HepG2 (cell line): ENCODE results near the gene ANTXR1. TPM values are rescaled to one million over a fixed set of nuclear protein-coding genes. Genes with fewer than 3 reads are reported as not detected.

ENCODE experiments used
- ATM ChIP-seq: fragments of 450-650 bp; IDR thresholded peaks from 2 replicates; pipeline ENCODE4 v1.7.1; 2017; ENCODE audit warnings: mild to moderate bottlenecking, borderline replicate concordance
- FOXA1 ChIP-seq, 2 experiments: fragments of 450-650 bp in 1 of 2; sonication (generic) in 1 of 2; formaldehyde crosslinking in 1 of 2; IDR thresholded peaks; 2 replicates each; pipeline versions ENCODE4 v1.4.0 to v1.6.1; 2016 to 2020; ENCODE audit warnings: missing genetic modification reagents in 1 of 2
- HMG20B ChIP-seq: conservative IDR thresholded peaks from 2 replicates; pipeline ENCODE4 v1.6.1; 2016; ENCODE audit warnings: missing genetic modification reagents, missing compliant biosample characterization
- MBD4 ChIP-seq: IDR thresholded peaks from 2 replicates; pipeline ENCODE4 v1.6.1; 2012; ENCODE audit warnings: low read length, inconsistent platforms, borderline replicate concordance
- MLLT10 ChIP-seq: sonication (generic); formaldehyde crosslinking; IDR thresholded peaks from 2 replicates; pipeline ENCODE4 v1.4.0; 2020; ENCODE audit warnings: missing genetic modification reagents
- RFXAP ChIP-seq: sonication (generic); formaldehyde crosslinking; IDR thresholded peaks from 2 replicates; pipeline ENCODE4 v1.4.0; 2020; ENCODE audit warnings: missing genetic modification reagents, borderline replicate concordance
- ZBTB4 ChIP-seq: sonication (generic); formaldehyde crosslinking; IDR thresholded peaks from 2 replicates; pipeline ENCODE4 v1.4.0; 2020; ENCODE audit warnings: missing genetic modification reagents, mild to moderate bottlenecking, borderline replicate concordance
- ZFP37 ChIP-seq: sonication (generic); formaldehyde crosslinking; IDR thresholded peaks from 2 replicates; pipeline ENCODE4 v1.4.0; 2020; ENCODE audit warnings: missing genetic modification reagents, borderline replicate concordance
- ZHX2 ChIP-seq, 2 experiments: sonication (generic) in 1 of 2; formaldehyde crosslinking in 1 of 2; IDR thresholded peaks; 2 replicates each; pipeline versions ENCODE4 v1.6.1 to v1.9.0; 2014 to 2022; ENCODE audit warnings: antibody characterized with exemption in 1 of 2, borderline replicate concordance in 1 of 2, inconsistent platforms in 1 of 2, low read depth in 1 of 2, missing genetic modification reagents in 1 of 2
- ZNF224 ChIP-seq: sonication (generic); formaldehyde crosslinking; IDR thresholded peaks from 2 replicates; pipeline ENCODE4 v1.5.0; 2020; ENCODE audit warnings: mild to moderate bottlenecking, missing genetic modification reagents
- ZNF280B ChIP-seq: sonication (generic); formaldehyde crosslinking; IDR thresholded peaks from 2 replicates; pipeline ENCODE4 v1.5.0; 2020; ENCODE audit warnings: missing genetic modification reagents, mild to moderate bottlenecking, borderline replicate concordance
- ZNF296 ChIP-seq: sonication (generic); formaldehyde crosslinking; conservative IDR thresholded peaks from 2 replicates; pipeline ENCODE4 v1.5.0; 2020; ENCODE audit warnings: mild to moderate bottlenecking, missing genetic modification reagents
- ZNF605 ChIP-seq: sonication (generic); formaldehyde crosslinking; IDR thresholded peaks from 2 replicates; pipeline ENCODE4 v1.8.0; 2022; ENCODE audit warnings: mild to moderate bottlenecking, missing genetic modification reagents
- ZNF619 ChIP-seq: sonication (generic); formaldehyde crosslinking; IDR thresholded peaks from 2 replicates; pipeline ENCODE4 v1.4.0; 2020; ENCODE audit warnings: mild to moderate bottlenecking, missing genetic modification reagents
- polyA plus RNA-seq, 8 experiments: library from polyadenylated mRNA; depleted of rRNA in 3 of 8; stranded (reverse) in 7 of 8; unstranded in 1 of 8; fragments of >200 nt; fragmentation: Illumina TruSeq in 4 of 8; extraction: Trizol in 4 of 8; gene quantifications; 2 replicates each; pipeline versions ENCODE4 v1.2.1 to v1.2.3, GENCODE V29; 2011 to 2016; ENCODE audit warnings: low read depth in 4 of 8, missing spikeins in 1 of 8, mixed read lengths in 1 of 8; ENCODE audit not compliant: insufficient read depth in 1 of 8
- total RNA-seq, 5 experiments: library from RNA; depleted of rRNA; stranded (reverse); fragments of >200 nt; fragmentation: Illumina TruSeq; extraction: Trizol; gene quantifications; 2 replicates each; pipeline ENCODE4 v1.2.3, GENCODE V29; 2016; ENCODE audit warnings: low read depth in 1 of 5
- TF ChIP-seq, protein P1 (sequence below): IDR thresholded peaks from 2 replicates; pipeline ENCODE4 v1.6.1; 2016; ENCODE audit warnings: missing biosample characterization, missing genetic modification reagents, low read depth

ANTXR1 gene
- total and polyA plus RNA-seq, 2 of the 13 experiments (the other 11 are each of a cell fraction or from before 2014, with no cell fraction given), result 4.5 to 12.7 TPM

DNA sequence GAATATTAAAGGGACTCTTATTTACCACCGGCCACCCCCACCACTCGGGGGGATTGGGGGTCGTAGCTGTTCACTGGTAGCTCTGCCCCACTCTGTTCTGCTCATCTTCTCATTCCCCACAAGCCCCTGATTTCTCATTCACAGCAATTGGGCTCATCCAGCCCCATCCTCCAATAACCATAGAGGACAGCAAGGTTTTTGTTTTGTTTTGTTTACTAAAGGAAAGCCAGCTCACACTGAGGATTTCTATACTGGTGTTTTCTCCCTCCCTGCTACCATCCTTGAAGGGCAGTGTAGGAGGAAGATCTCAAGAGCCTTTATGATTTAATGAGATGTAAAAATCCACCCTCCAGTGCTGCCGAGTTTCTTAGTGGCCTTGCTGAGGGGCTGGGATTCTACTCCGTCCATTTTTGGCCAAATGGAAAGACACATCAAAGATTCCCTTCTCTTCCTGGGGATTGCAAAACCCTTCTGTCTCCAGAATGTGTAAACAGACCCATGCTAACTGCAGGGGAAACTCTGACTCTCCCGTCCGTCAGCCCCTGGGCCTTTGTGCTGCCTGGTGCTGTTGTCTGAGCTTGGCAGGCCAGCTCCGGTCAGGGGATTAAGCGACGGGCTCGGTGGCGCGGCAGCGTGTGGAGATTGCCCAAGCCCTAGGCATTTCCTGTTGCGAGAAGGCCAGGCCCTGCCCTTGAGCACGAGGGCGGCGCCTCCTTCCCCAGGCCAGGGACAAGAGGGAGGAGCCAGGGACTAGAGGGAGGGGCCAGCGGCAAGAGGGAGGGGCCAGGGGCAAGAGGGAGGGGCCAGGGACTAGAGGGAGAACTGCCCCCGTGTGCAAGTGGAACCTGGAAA lies 165.0 kb downstream of the ANTXR1 start (continued):
- TF ChIP-seq ZHX2 (IDR thresholded peaks at IDR 0.05; ENCODE audit: low read depth) (peak; percentile 83), ZHX2 (CRISPR knock-in tag; IDR thresholded peaks at IDR 0.05; ENCODE audit: borderline replicate concordance) (no peak), FOXA1 (IDR thresholded peaks at IDR 0.05) (no peak), FOXA1 (CRISPR knock-in tag; IDR thresholded peaks at IDR 0.05) (peak; percentile 98), ZNF280B (CRISPR knock-in tag) (peak; percentile 97), ATM (no peak), HMG20B (CRISPR knock-in tag) (peak; percentile 82), ZNF224 (CRISPR knock-in tag) (no peak; the same call in 1 of the 2 replicates), ZNF605 (CRISPR knock-in tag) (peak; percentile 99), ZNF619 (CRISPR knock-in tag) (peak; percentile 95; the same call in 1 of the 2 replicates), RFXAP (CRISPR knock-in tag) (peak; percentile 97; the same call in 1 of the 2 replicates), MLLT10 (CRISPR knock-in tag) (no peak), ZFP37 (CRISPR knock-in tag) (peak; percentile 97), ZNF296 (CRISPR knock-in tag) (no peak), MBD4 (no peak), ZBTB4 (CRISPR knock-in tag) (peak; percentile 95; the same call in 1 of the 2 replicates)
- TF ChIP-seq, protein P1, sequence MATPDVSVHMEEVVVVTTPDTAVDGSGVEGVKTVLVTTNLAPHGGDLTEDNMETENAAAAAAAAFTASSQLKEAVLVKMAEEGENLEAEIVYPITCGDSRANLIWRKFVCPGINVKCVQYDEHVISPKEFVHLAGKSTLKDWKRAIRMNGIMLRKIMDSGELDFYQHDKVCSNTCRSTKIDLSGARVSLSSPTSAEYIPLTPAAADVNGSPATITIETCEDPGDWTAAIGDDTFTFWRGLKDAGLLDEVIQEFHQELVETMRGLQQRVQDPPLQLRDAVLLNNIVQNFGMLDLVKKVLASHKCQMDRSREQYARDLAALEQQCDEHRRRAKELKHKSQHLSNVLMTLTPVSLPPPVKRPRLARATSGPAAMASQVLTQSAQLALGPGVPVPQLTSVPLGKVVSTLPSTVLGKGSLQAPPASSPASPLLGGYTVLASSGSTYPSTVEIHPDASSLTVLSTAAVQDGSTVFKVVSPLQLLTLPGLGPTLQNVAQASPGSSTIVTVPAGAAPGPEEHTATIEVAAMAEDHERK (CRISPR knock-in tag), result 0 out of 2 replicates have a peak, but pooled peaks have one; percentile 56
